ENCODE data around the gene TFDP1.

- no peak for TF ChIP-seq CTCF (IDR thresholded peaks at IDR 0.05)
- TF ChIP-seq POLR2AphosphoS5 (IDR thresholded peaks at IDR 0.05) = no peak
Measured at GRCh38 chr13:113576597-113576996, 8.0 kb upstream of the TFDP1 start.
